OCI-LY1 (cell line): Measurements from ENCODE around the gene RBMX.

ENCODE experiments used
- CTCF ChIP-seq: fragments of 200-600 bp; sonication (generic), shearing (Covaris generic); IDR thresholded peaks from 2 replicates; pipeline ENCODE4 v1.5.1; 2017; ENCODE audit warnings: mild to moderate bottlenecking, antibody characterized with exemption, low read length, moderate library complexity, mixed read lengths
- EZH2 ChIP-seq: fragments of 200-600 bp; sonication (generic), shearing (Covaris generic); IDR thresholded peaks from 2 replicates; pipeline ENCODE4 v1.8.0; 2017; ENCODE audit warnings: borderline replicate concordance, mixed run types, mild to moderate bottlenecking, antibody characterized with exemption, low read length, moderate library complexity, mixed read lengths

- TF ChIP-seq CTCF, result no peak
- TF ChIP-seq EZH2, result no peak
Measured at GRCh38 chrX:136863826-136864225, 16.7 kb downstream of the RBMX start.
